ENCODE results near the gene NPEPL1. TPM values are rescaled to one million over a fixed set of nuclear protein-coding genes. Genes with fewer than 3 reads are reported as not detected.
"Not testable (repeated sequence)": the region's sequence is repeated elsewhere in the genome, so short reads cannot be mapped to it uniquely, and the experiment has no call there.

Gene NPEPL1
- total RNA-seq, 6 donors from 2014 or later: 19.4 to 198 (median 50.9) TPM

- DNase-seq: no peak
- Histone ChIP-seq H3K9me3 (no peaks in the 10 kb centered on the region), H3K4me1 (no peaks in the 10 kb centered on the region), H3K36me3 (no peaks in the 10 kb centered on the region), H3K4me3 (no peak overlapping the region), H3K27ac (no peak overlapping the region), H3K27me3 (no peaks in the 10 kb centered on the region)
- no peak for TF ChIP-seq POLR2AphosphoS5 (IDR thresholded peaks at IDR 0.05)
- TF ChIP-seq EP300 (IDR thresholded peaks at IDR 0.05): no peak
- TF ChIP-seq POLR2A (IDR thresholded peaks at IDR 0.05): no peak
- TF ChIP-seq CTCF (IDR thresholded peaks at IDR 0.05): no peak
- WGBS, 2 donors: 76 to 80% methylated on average over 9 of the region's 9 CpGs
- ATAC-seq (ENCODE audit: low FRiP score in 2 of 2): no peak
These were observed 30.5 kb downstream of the NPEPL1 start for GRCh38 chr20:58722877-58723627.

- DNase-seq (no peak), ATAC-seq (ENCODE audit: low FRiP score in 2 of 2) (no peak)
- Histone ChIP-seq H3K27me3 (no peaks in the 10 kb centered on the region), H3K9me3 (no peaks in the 10 kb centered on the region), H3K27ac (no peak overlapping the region), H3K4me3 (no peak overlapping the region), H3K36me3 (no peaks in the 10 kb centered on the region), H3K4me1 (no peaks in the 10 kb centered on the region)
- 85 to 86% methylated on average over 3 of the region's 3 CpGs for WGBS, 2 donors
- TF ChIP-seq EP300 (IDR thresholded peaks at IDR 0.05) (no peak), POLR2A (IDR thresholded peaks at IDR 0.05) (no peak), CTCF (IDR thresholded peaks at IDR 0.05) (no peak), POLR2AphosphoS5 (IDR thresholded peaks at IDR 0.05) (no peak)
These were observed 31.0 kb downstream of the NPEPL1 start for GRCh38 chr20:58723628-58723984.

DNA sequence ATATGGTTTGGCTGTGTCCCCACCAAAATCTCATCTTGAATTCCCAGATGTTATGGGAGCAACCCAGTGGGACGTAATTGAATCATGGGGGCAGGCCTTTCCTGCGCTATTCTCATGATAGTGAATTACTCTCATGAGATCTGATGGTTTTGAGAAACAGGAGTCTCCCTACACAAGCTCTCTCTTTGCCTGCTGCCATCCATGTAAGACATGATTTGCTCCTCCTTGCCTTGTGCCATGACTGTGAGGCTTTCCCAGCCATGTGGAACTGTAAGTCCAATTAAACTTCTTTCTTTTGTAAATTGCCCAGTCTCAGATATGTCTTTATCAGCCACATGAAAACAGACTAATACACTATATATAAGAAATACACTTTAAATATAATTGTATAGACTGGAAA is 33.6 kb downstream of the NPEPL1 start:
- H3K4me1 ChIP-seq; DNase-seq; ATAC-seq (ENCODE audit: low FRiP score in 2 of 2); H3K36me3 ChIP-seq; H3K27ac ChIP-seq; H3K27me3 ChIP-seq; H3K9me3 ChIP-seq; H3K4me3 ChIP-seq: not testable (repeated sequence)
- 50 to 64% methylated on average over 2 of the region's 2 CpGs for WGBS, 2 donors

- no peak overlapping the region for H3K4me3 ChIP-seq
- no peak for TF ChIP-seq EP300 (IDR thresholded peaks at IDR 0.05)
- TF ChIP-seq POLR2A (IDR thresholded peaks at IDR 0.05): no peak
- no peak for TF ChIP-seq CTCF (IDR thresholded peaks at IDR 0.05)
- no peak for TF ChIP-seq POLR2AphosphoS5 (IDR thresholded peaks at IDR 0.05)
- WGBS, 2 donors: 95 to 97% methylated on average over 2 of the region's 2 CpGs
- no peak for DNase-seq
- no peaks in the 10 kb centered on the region for H3K27me3 ChIP-seq
- ATAC-seq (ENCODE audit: low FRiP score in 2 of 2): no peak
- no peaks in the 10 kb centered on the region for H3K4me1 ChIP-seq
- H3K9me3 ChIP-seq: no peaks in the 10 kb centered on the region
- H3K36me3 ChIP-seq: no peaks in the 10 kb centered on the region
- no peak overlapping the region for H3K27ac ChIP-seq
These were observed 38.6 kb downstream of the NPEPL1 start for GRCh38 chr20:58731192-58731591.

DNA sequence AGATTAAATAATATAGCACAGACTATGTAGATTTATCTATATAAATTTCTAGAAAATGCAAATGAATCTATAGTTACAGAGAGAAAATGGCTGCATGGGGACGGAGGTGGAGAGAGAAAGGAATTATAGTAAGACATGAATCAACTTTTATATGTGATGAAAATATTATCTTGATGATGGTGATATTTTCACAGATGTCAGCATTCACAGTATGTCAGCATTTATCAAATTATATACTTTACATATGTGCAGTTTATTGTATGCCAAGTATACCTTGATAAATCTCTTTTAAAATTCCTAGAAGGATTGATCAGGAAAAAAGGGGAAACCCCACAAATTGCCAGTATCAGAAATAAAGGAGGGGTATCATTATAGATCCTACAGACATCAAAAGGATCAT is 44.6 kb downstream of the NPEPL1 start:
- DNase-seq (no peak), ATAC-seq (ENCODE audit: low FRiP score in 2 of 2) (no peak)
- Histone ChIP-seq H3K36me3 (no peaks in the 10 kb centered on the region), H3K9me3 (no peaks in the 10 kb centered on the region), H3K4me3 (no peak overlapping the region), H3K27ac (no peak overlapping the region), H3K27me3 (no peaks in the 10 kb centered on the region), H3K4me1 (no peaks in the 10 kb centered on the region)
- TF ChIP-seq EP300 (IDR thresholded peaks at IDR 0.05): no peak
- TF ChIP-seq CTCF (IDR thresholded peaks at IDR 0.05): no peak
- TF ChIP-seq POLR2AphosphoS5 (IDR thresholded peaks at IDR 0.05): no peak
- no peak for TF ChIP-seq POLR2A (IDR thresholded peaks at IDR 0.05)
- 81 to 100% methylated on average over 1 of the region's 1 CpG for WGBS, 2 donors
